DND-41 (cell line): ENCODE data around the gene SMARCC1.

Experiments
- EZH2 ChIP-seq: IDR thresholded peaks from 3 replicates; pipeline ENCODE4 v1.6.1; 2012; ENCODE audit warnings: borderline replicate concordance, low read depth, mild to moderate bottlenecking, moderate library complexity, low read length, inconsistent platforms; ENCODE audit not compliant: severe bottlenecking
- TF ChIP-seq, protein P1 (sequence below): IDR thresholded peaks from 2 replicates; pipeline ENCODE4 v1.5.1; 2012; ENCODE audit warnings: borderline replicate concordance, low read length, moderate library complexity, mild to moderate bottlenecking; ENCODE audit not compliant: poor library complexity, severe bottlenecking; ENCODE audit errors: extremely low read depth

DNA sequence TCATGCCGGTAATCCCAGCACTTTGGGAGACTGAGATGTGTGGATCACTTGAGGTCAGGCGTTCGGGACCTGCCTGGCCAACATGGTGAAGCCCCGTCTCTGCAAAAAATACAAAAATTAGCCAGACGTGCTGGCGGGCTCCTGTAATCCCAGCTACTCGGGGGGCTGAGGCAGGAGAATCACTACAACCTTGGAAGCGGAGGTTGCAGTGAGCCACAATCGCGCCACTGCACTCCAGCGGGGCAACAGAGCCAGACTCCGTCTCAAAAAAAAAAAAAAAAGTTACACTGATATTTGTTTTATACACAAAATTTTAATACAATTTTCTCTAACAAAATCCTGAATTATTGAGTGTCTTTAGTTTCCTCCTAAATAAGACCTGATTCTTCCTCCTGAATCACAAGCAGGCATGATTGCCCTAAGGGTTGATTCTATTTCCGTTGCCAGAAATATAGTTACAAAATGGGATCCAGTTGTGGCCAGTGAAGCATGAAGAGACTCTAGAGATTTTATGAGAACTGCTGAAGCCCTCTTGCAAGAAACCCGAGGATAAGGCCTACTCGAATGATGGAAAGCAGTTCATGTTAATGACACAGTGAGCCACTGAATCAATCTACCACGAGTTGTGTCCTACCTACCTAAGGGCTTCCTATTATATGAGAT lies 9.6 kb upstream of the SMARCC1 start:
- TF ChIP-seq, protein P1, sequence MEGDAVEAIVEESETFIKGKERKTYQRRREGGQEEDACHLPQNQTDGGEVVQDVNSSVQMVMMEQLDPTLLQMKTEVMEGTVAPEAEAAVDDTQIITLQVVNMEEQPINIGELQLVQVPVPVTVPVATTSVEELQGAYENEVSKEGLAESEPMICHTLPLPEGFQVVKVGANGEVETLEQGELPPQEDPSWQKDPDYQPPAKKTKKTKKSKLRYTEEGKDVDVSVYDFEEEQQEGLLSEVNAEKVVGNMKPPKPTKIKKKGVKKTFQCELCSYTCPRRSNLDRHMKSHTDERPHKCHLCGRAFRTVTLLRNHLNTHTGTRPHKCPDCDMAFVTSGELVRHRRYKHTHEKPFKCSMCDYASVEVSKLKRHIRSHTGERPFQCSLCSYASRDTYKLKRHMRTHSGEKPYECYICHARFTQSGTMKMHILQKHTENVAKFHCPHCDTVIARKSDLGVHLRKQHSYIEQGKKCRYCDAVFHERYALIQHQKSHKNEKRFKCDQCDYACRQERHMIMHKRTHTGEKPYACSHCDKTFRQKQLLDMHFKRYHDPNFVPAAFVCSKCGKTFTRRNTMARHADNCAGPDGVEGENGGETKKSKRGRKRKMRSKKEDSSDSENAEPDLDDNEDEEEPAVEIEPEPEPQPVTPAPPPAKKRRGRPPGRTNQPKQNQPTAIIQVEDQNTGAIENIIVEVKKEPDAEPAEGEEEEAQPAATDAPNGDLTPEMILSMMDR: no peak
- TF ChIP-seq EZH2: no peak
